Measurements from ENCODE around the gene TOGARAM2. TPM values are rescaled to one million over a fixed set of nuclear protein-coding genes. Genes with fewer than 3 reads are reported as not detected.

The TOGARAM2 gene
- total and polyA plus RNA-seq, 10 donors = 3.0 to 19.9 (median 8.6) TPM

- TF ChIP-seq POLR2A (IDR thresholded peaks at IDR 0.05) (no peak), CTCF (IDR thresholded peaks at IDR 0.05 in 8 of 11, conservative IDR thresholded peaks at IDR 0.05 in 3 of 11) (no peak), POLR2AphosphoS5 (IDR thresholded peaks at IDR 0.05) (no peak)
- Histone ChIP-seq H3K4me1 (peaks cover 0 to 5% (median 0%) of the 10 kb centered on the region in 6 donors), H3K27ac (no peak overlapping the region), H3K9me3 (no peaks in the 10 kb centered on the region), H3K36me3 (no peaks in the 10 kb centered on the region), H3K4me3 (no peak overlapping the region), H3K27me3 (replicated peaks in 1 of 7) (no peaks in the 10 kb centered on the region)
- intact Hi-C loops (cut with DNase I; ENCODE audit: low total_unique reads) = no loop called here
- 80 to 88% (median 81%) methylated on average over 5 to 7 of the region's 7 CpGs for WGBS, 5 donors
- peak; percentile 53 for DNase-seq
Observed at GRCh38 chr2:28994679-28995078, 13.6 kb downstream of the TOGARAM2 start.

GRCh38 chr2:28995765-28996750 is 15.0 kb downstream of the TOGARAM2 start:
- 64 to 79% (median 72%) methylated on average over 5 to 6 of the region's 6 CpGs for WGBS, 5 donors
- Histone ChIP-seq H3K4me3 (no peak overlapping the region), H3K4me1 (peaks cover 0 to 19% (median 12%) of the 10 kb centered on the region in 6 donors), H3K27ac (peak overlapping the region in 2 of 8 donors; percentile 33 to 54), H3K9me3 (no peaks in the 10 kb centered on the region), H3K27me3 (replicated peaks in 1 of 7) (no peaks in the 10 kb centered on the region), H3K36me3 (no peaks in the 10 kb centered on the region)
- intact Hi-C loops (cut with DNase I; ENCODE audit: low total_unique reads) = no loop called here
- no peak for TF ChIP-seq POLR2A (IDR thresholded peaks at IDR 0.05)
- TF ChIP-seq CTCF (IDR thresholded peaks at IDR 0.05 in 8 of 11, conservative IDR thresholded peaks at IDR 0.05 in 3 of 11) = no peak
- TF ChIP-seq POLR2AphosphoS5 (IDR thresholded peaks at IDR 0.05) = no peak
- peak; percentile 38 for DNase-seq

GRCh38 chr2:28997237-28997846 is 16.2 kb downstream of the TOGARAM2 start:
- peak overlapping the region in 5 of 8 donors; percentile 29 to 59 (median 37) for H3K27ac ChIP-seq
- H3K36me3 ChIP-seq = no peaks in the 10 kb centered on the region
- intact Hi-C loops (cut with DNase I; ENCODE audit: low total_unique reads) = no loop called here
- no peak for TF ChIP-seq POLR2A (IDR thresholded peaks at IDR 0.05)
- no peak for TF ChIP-seq CTCF (IDR thresholded peaks at IDR 0.05 in 8 of 11, conservative IDR thresholded peaks at IDR 0.05 in 3 of 11)
- peak in 2 of 3 donors; percentile 33 to 52 for TF ChIP-seq POLR2AphosphoS5 (IDR thresholded peaks at IDR 0.05)
- peaks cover 0 to 26% (median 12%) of the 10 kb centered on the region in 6 donors for H3K4me1 ChIP-seq
- no peaks in the 10 kb centered on the region for H3K9me3 ChIP-seq
- peak overlapping the region in 3 of 8 donors; percentile 13 to 44 (median 16) for H3K4me3 ChIP-seq
- DNase-seq = peak; percentile 38
- 58 to 81% (median 75%) methylated on average over 12 of the region's 12 CpGs for WGBS, 5 donors
- no peaks in the 10 kb centered on the region for H3K27me3 ChIP-seq (replicated peaks in 1 of 7)
